GM23338 (cell line): Measurements from ENCODE around the gene C10orf90.

Experiments used
- CTCF ChIP-seq, 2 experiments: fragments of 200-600 bp in 1 of 2; sonication (generic) in 1 of 2; conservative IDR thresholded peaks; 2 replicates each; pipeline versions ENCODE4 v1.5.1 to v1.6.1; 2016 to 2017; ENCODE audit warnings: antibody characterized with exemption in 2 of 2, low read depth in 2 of 2, mild to moderate bottlenecking in 2 of 2, moderate library complexity in 1 of 2
- EZH2 ChIP-seq: fragments of 200-600 bp; sonication (generic); IDR thresholded peaks from one replicate; pipeline ENCODE4 v1.8.0; 2017; ENCODE audit warnings: antibody characterized with exemption, mild to moderate bottlenecking, low read depth; ENCODE audit not compliant: unreplicated experiment
- POLR2AphosphoS5 ChIP-seq: IDR thresholded peaks from 2 replicates; pipeline ENCODE4 v1.6.1; 2016; ENCODE audit warnings: antibody characterized with exemption, low read depth

GRCh38 chr10:126437635-126438406, 232.7 kb downstream of the C10orf90 start:
- TF ChIP-seq CTCF (conservative IDR thresholded peaks at IDR 0.05; ENCODE audit: low read depth in 2 of 2), result no peak
- no peak for TF ChIP-seq POLR2AphosphoS5
- TF ChIP-seq EZH2, result no peak
